Liver (tissue), 9 donors: ENCODE measurements around the gene MEOX2. TPM values are rescaled to one million over a fixed set of nuclear protein-coding genes. Genes with fewer than 3 reads are reported as not detected.

Experiments used
- DNase-seq: peaks from one replicate; pipeline ENCODE4 v3.0.0-alpha.2; 2017; ENCODE audit warnings: low spot score
- H3K27ac ChIP-seq, 2 donors: one replicate each; pipeline ENCODE4 v1.7.0; 2013; ENCODE audit warnings: inconsistent platforms in 2 of 2, low read length in 2 of 2, control low read depth in 1 of 2, low read depth in 1 of 2, mild to moderate bottlenecking in 1 of 2
- H3K27me3 ChIP-seq, 4 donors: one replicate each; pipeline versions ENCODE4 v1.6.1 to v1.7.0; 2013; ENCODE audit warnings: low read length in 3 of 4, inconsistent platforms in 1 of 4, mild to moderate bottlenecking in 1 of 4, moderate library complexity in 1 of 4; ENCODE audit not compliant: control insufficient read depth in 4 of 4, insufficient read depth in 4 of 4
- H3K36me3 ChIP-seq, 4 donors: one replicate each; pipeline versions ENCODE4 v1.6.1 to v1.7.0; 2013; ENCODE audit warnings: low read length in 3 of 4, mild to moderate bottlenecking in 3 of 4, low read depth in 1 of 4, moderate library complexity in 1 of 4; ENCODE audit not compliant: control insufficient read depth in 4 of 4, insufficient read depth in 3 of 4
- H3K4me1 ChIP-seq, 4 donors: one replicate each; pipeline versions ENCODE4 v1.6.1 to v1.7.0; 2013; ENCODE audit warnings: low read length in 3 of 4, mild to moderate bottlenecking in 3 of 4, moderate library complexity in 1 of 4; ENCODE audit not compliant: control insufficient read depth in 4 of 4, insufficient read depth in 4 of 4
- H3K4me3 ChIP-seq, 3 donors: one replicate each; pipeline versions ENCODE4 v1.6.1 to v1.7.0; 2013; ENCODE audit warnings: low read length in 3 of 3, control low read depth in 1 of 3, low read depth in 1 of 3, mild to moderate bottlenecking in 1 of 3
- H3K9ac ChIP-seq, 2 donors: one replicate each; pipeline ENCODE4 v1.7.0; 2013; ENCODE audit warnings: low read length in 2 of 2, mild to moderate bottlenecking in 2 of 2, moderate library complexity in 2 of 2, control low read depth in 1 of 2, low read depth in 1 of 2
- H3K9me3 ChIP-seq, 4 donors: one replicate each; pipeline versions ENCODE4 v1.6.1 to v1.7.0; 2013; ENCODE audit warnings: low read length in 3 of 4; ENCODE audit not compliant: control insufficient read depth in 4 of 4
- CTCF ChIP-seq: fragments of 150-350 bp; IDR thresholded peaks from 2 replicates; pipeline ENCODE4 v1.5.1; 2017; ENCODE audit warnings: improper control_type of control experiment, low read depth, low read length; ENCODE audit not compliant: missing input control
- EGR1 ChIP-seq, 2 donors: IDR thresholded peaks; 2 replicates each; pipeline ENCODE4 v1.6.1; 2016 to 2018; ENCODE audit warnings: antibody characterized with exemption in 2 of 2, low read depth in 2 of 2
- FOXA1 ChIP-seq: IDR thresholded peaks from 2 replicates; pipeline ENCODE4 v1.6.1; 2016; ENCODE audit warnings: antibody characterized with exemption
- FOXA2 ChIP-seq: IDR thresholded peaks from 2 replicates; pipeline ENCODE4 v1.6.1; 2016; ENCODE audit warnings: antibody characterized with exemption
- GABPA ChIP-seq, 2 donors: IDR thresholded peaks in 1 of 2; conservative IDR thresholded peaks in 1 of 2; 2 replicates each; pipeline ENCODE4 v1.6.1; 2016; ENCODE audit warnings: antibody characterized with exemption in 2 of 2, mild to moderate bottlenecking in 1 of 2, moderate library complexity in 1 of 2
- HNF4A ChIP-seq, 2 donors: conservative IDR thresholded peaks; 2 replicates each; pipeline ENCODE4 v1.6.1; 2016; ENCODE audit warnings: antibody characterized with exemption in 2 of 2, mild to moderate bottlenecking in 2 of 2
- HNF4G ChIP-seq: IDR thresholded peaks from 2 replicates; pipeline ENCODE4 v1.6.1; 2016; ENCODE audit warnings: antibody characterized with exemption
- NR2F2 ChIP-seq: IDR thresholded peaks from 2 replicates; pipeline ENCODE4 v1.6.1; 2016; ENCODE audit warnings: antibody characterized with exemption
- RAD21 ChIP-seq, 2 donors: IDR thresholded peaks; 2 replicates each; pipeline ENCODE4 v1.6.1; 2016; ENCODE audit warnings: antibody characterized with exemption in 2 of 2, mild to moderate bottlenecking in 2 of 2
- REST ChIP-seq: IDR thresholded peaks from 2 replicates; pipeline ENCODE4 v1.6.1; 2016; ENCODE audit warnings: antibody characterized with exemption, mild to moderate bottlenecking
- RXRA ChIP-seq, 2 donors: IDR thresholded peaks; 2 replicates each; pipeline ENCODE4 v1.6.1; 2017 to 2018; ENCODE audit warnings: antibody characterized with exemption in 2 of 2, mild to moderate bottlenecking in 1 of 2
- SP1 ChIP-seq: IDR thresholded peaks from 2 replicates; pipeline ENCODE4 v1.6.1; 2018; ENCODE audit warnings: antibody characterized with exemption, mild to moderate bottlenecking
- TAF1 ChIP-seq: conservative IDR thresholded peaks from 2 replicates; pipeline ENCODE4 v1.6.1; 2016; ENCODE audit warnings: antibody characterized with exemption, mild to moderate bottlenecking
- YY1 ChIP-seq: IDR thresholded peaks from 2 replicates; pipeline ENCODE4 v1.6.1; 2016; ENCODE audit warnings: antibody characterized with exemption, mild to moderate bottlenecking
- ZBTB33 ChIP-seq: IDR thresholded peaks from 2 replicates; pipeline ENCODE4 v1.6.1; 2016; ENCODE audit warnings: antibody characterized with exemption
- WGBS: extraction: QIAGEN DNeasy Blood & Tissue Kit; methylation state at CpG from one replicate; pipeline ENCODE4 v1.1.7; 2013; 5-methylcytosine and 5-hydroxymethylcytosine counted together
- polyA plus RNA-seq, 2 donors: library from polyadenylated mRNA; stranded (reverse) in 1 of 2; unstranded in 1 of 2; fragments of 200-250 nt in 1 of 2; fragments of >200 nt in 1 of 2; fragmentation: Nextera tagmentation in 1 of 2; extraction: Ambion mirVana in 1 of 2; gene quantifications; one replicate each; pipeline versions ENCODE4 v1.2.1 to v1.2.3, GENCODE V29; 2013 to 2015
- total RNA-seq, 2 donors: library from RNA; depleted of rRNA; stranded (reverse); fragments of >200 nt; gene quantifications; one replicate each; pipeline ENCODE4 v1.2.3, GENCODE V29; 2014
- TF ChIP-seq, protein P1 (sequence below): IDR thresholded peaks from 2 replicates; pipeline ENCODE4 v1.6.1; 2016; ENCODE audit warnings: antibody characterized with exemption
- donor health status: healthy.
- donor health status: healthy.
- donor health status: healthy.
- donor health status: healthy.
- donor health status: healthy.

Gene MEOX2
- total and polyA plus RNA-seq, 4 donors: 0.32 to 0.70 (median 0.47) TPM

- no peak for TF ChIP-seq REST
These were observed 74.3 kb downstream of the MEOX2 start (continued) for GRCh38 chr7:15612205-15612604.

DNA sequence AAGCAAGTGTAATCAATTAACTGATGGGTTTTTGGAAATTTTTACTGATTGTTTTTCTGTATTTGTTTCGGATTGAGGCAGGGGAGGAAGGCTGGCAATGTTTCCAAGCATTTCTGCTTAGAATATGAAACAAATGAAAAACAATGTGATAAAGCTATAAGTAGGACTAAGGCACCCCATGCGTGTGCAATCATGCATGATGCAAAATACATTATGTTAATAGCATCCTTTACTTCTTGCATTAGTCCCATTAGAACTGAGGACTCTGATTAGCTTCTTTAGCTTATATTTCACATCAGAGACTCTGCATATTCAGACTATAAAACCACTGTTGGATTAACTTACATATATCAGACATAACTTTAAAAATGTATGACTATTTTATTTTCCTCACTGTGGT is 76.0 kb downstream of the MEOX2 start:
- WGBS: 87% methylated on average over 2 of the region's 2 CpGs

GRCh38 chr7:15609287-15609686 is 77.2 kb downstream of the MEOX2 start:
- WGBS: 58% methylated on average over 2 of the region's 2 CpGs
- H3K4me3 ChIP-seq: no peak overlapping the region
- no peaks in the 10 kb centered on the region for H3K9me3 ChIP-seq

More for the DNA sequence above, 76.0 kb downstream of the MEOX2 start:
- no peaks in the 10 kb centered on the region for H3K36me3 ChIP-seq
- H3K9ac ChIP-seq: no peak overlapping the region
- no peaks in the 10 kb centered on the region for H3K4me1 ChIP-seq
- H3K9me3 ChIP-seq: no peaks in the 10 kb centered on the region
- no peak for TF ChIP-seq NR2F2
- TF ChIP-seq RAD21 (IDR thresholded peaks at IDR 0.05): no peak
- TF ChIP-seq HNF4A (conservative IDR thresholded peaks at IDR 0.05): no peak
- TF ChIP-seq TAF1: no peak
- no peak for DNase-seq
- no peak overlapping the region for H3K4me3 ChIP-seq
- H3K27ac ChIP-seq: no peak overlapping the region
- no peaks in the 10 kb centered on the region for H3K27me3 ChIP-seq

More at GRCh38 chr7:15609287-15609686, 77.2 kb downstream of the MEOX2 start:
- no peak for DNase-seq
- Histone ChIP-seq H3K36me3 (no peaks in the 10 kb centered on the region), H3K9ac (no peak overlapping the region), H3K4me1 (no peaks in the 10 kb centered on the region), H3K27me3 (no peaks in the 10 kb centered on the region), H3K27ac (no peak overlapping the region)
- TF ChIP-seq HNF4G: no peak
- TF ChIP-seq SP1: no peak
- no peak for TF ChIP-seq EGR1 (IDR thresholded peaks at IDR 0.05; ENCODE audit: low read depth in 2 of 2)
- TF ChIP-seq FOXA1: no peak
- no peak for TF ChIP-seq CTCF
- TF ChIP-seq GABPA (IDR thresholded peaks at IDR 0.05 in 1 of 2, conservative IDR thresholded peaks at IDR 0.05 in 1 of 2): no peak
- no peak for TF ChIP-seq YY1
- TF ChIP-seq, protein P1, sequence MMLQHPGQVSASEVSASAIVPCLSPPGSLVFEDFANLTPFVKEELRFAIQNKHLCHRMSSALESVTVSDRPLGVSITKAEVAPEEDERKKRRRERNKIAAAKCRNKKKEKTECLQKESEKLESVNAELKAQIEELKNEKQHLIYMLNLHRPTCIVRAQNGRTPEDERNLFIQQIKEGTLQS: no peak
- no peak for TF ChIP-seq RXRA (IDR thresholded peaks at IDR 0.05)
- TF ChIP-seq ZBTB33: no peak
- TF ChIP-seq NR2F2: no peak
- no peak for TF ChIP-seq TAF1
- TF ChIP-seq FOXA2: no peak
